Trophoblast cell (in vitro differentiated cells and primary cell): ENCODE data around the gene ADSS1.

Source experiments
- DNase-seq, 2 donors: peaks; one replicate each; pipeline ENCODE4 v3.0.0-alpha.2; 2016
- H2AFZ ChIP-seq: 2 replicates; pipeline ENCODE4 v1.6.1; 2013; ENCODE audit warnings: low read length, moderate library complexity, mild to moderate bottlenecking; ENCODE audit not compliant: insufficient read depth, poor library complexity
- H2AK5ac ChIP-seq: 2 replicates; pipeline ENCODE4 v1.6.1; 2013; ENCODE audit warnings: mild to moderate bottlenecking, low read length
- H2BK120ac ChIP-seq: 2 replicates; pipeline ENCODE4 v1.6.1; 2013; ENCODE audit warnings: low read length, mild to moderate bottlenecking, moderate library complexity; ENCODE audit not compliant: insufficient read depth, poor library complexity
- H2BK12ac ChIP-seq: 2 replicates; pipeline ENCODE4 v1.6.1; 2013; ENCODE audit warnings: mild to moderate bottlenecking, low read length, moderate library complexity
- H2BK5ac ChIP-seq: 2 replicates; pipeline ENCODE4 v1.6.1; 2013; ENCODE audit warnings: low read length, low read depth, moderate library complexity, mild to moderate bottlenecking; ENCODE audit not compliant: poor library complexity
- H3K14ac ChIP-seq: 2 replicates; pipeline ENCODE4 v1.6.1; 2013; ENCODE audit warnings: mild to moderate bottlenecking, low read length
- H3K18ac ChIP-seq: 2 replicates; pipeline ENCODE4 v1.6.1; 2013; ENCODE audit warnings: mild to moderate bottlenecking, low read length
- H3K23ac ChIP-seq: 2 replicates; pipeline ENCODE4 v1.6.1; 2013; ENCODE audit warnings: low read length
- H3K27ac ChIP-seq: 2 replicates; pipeline ENCODE4 v1.5.1; 2013; ENCODE audit warnings: low read depth, mild to moderate bottlenecking, inconsistent platforms, low read length, moderate library complexity
- H3K27me3 ChIP-seq: 2 replicates; pipeline ENCODE4 v1.6.1; 2013; ENCODE audit warnings: inconsistent platforms, mild to moderate bottlenecking, low read length, moderate library complexity; ENCODE audit not compliant: insufficient read depth
- H3K36me3 ChIP-seq, 2 experiments: 1 replicate in 1 of 2; 2 replicates in 1 of 2; pipeline ENCODE4 v1.6.1; 2013; ENCODE audit warnings: low read length in 2 of 2, mild to moderate bottlenecking in 2 of 2, moderate library complexity in 1 of 2; ENCODE audit not compliant: insufficient read depth in 2 of 2, control insufficient read depth in 1 of 2
- H3K4ac ChIP-seq: 2 replicates; pipeline ENCODE4 v1.6.1; 2013; ENCODE audit warnings: low read depth, mild to moderate bottlenecking, low read length, moderate library complexity
- H3K4me1 ChIP-seq, 2 experiments: 1 replicate in 1 of 2; 2 replicates in 1 of 2; pipeline ENCODE4 v1.6.1; 2013; ENCODE audit warnings: low read length in 2 of 2, mild to moderate bottlenecking in 2 of 2, moderate library complexity in 1 of 2; ENCODE audit not compliant: insufficient read depth in 2 of 2, control insufficient read depth in 1 of 2
- H3K4me2 ChIP-seq: 2 replicates; pipeline ENCODE4 v1.6.1; 2013; ENCODE audit warnings: inconsistent platforms, mild to moderate bottlenecking, low read length, moderate library complexity
- H3K4me3 ChIP-seq: 2 replicates; pipeline ENCODE4 v1.5.1; 2013; ENCODE audit warnings: mild to moderate bottlenecking, low read depth, low read length, inconsistent platforms
- H3K79me1 ChIP-seq: one replicate; pipeline ENCODE4 v1.6.1; 2013; ENCODE audit warnings: low read length
- H3K79me2 ChIP-seq: 2 replicates; pipeline ENCODE4 v1.6.1; 2013; ENCODE audit warnings: low read length, mild to moderate bottlenecking; ENCODE audit not compliant: control insufficient read depth, insufficient read depth, poor library complexity
- H3K9ac ChIP-seq: 2 replicates; pipeline ENCODE4 v1.6.1; 2013; ENCODE audit warnings: mild to moderate bottlenecking, low read length
- H3K9me3 ChIP-seq: 2 replicates; pipeline ENCODE4 v1.6.1; 2013; ENCODE audit warnings: low read depth, mild to moderate bottlenecking, control low read depth, inconsistent platforms, low read length; ENCODE audit not compliant: insufficient read depth
- H4K12ac ChIP-seq: 2 replicates; pipeline ENCODE4 v1.6.1; 2013; ENCODE audit warnings: low read depth, mild to moderate bottlenecking, low read length, moderate library complexity
- H4K8ac ChIP-seq: 2 replicates; pipeline ENCODE4 v1.6.1; 2013; ENCODE audit warnings: low read depth, mild to moderate bottlenecking, low read length, moderate library complexity
- H4K91ac ChIP-seq: one replicate; pipeline ENCODE4 v1.6.1; 2013; ENCODE audit warnings: low read depth, mild to moderate bottlenecking, low read length, moderate library complexity
- WGBS: extraction: QIAGEN DNeasy Blood & Tissue Kit; methylation state at CpG from one replicate; pipeline ENCODE4 v1.1.7; 2013; ENCODE audit warnings: missing lambda C conversion rate; ENCODE audit not compliant: insufficient read length, insufficient coverage; ENCODE audit errors: extremely low coverage; 5-methylcytosine and 5-hydroxymethylcytosine counted together

ADSS1 gene

DNA sequence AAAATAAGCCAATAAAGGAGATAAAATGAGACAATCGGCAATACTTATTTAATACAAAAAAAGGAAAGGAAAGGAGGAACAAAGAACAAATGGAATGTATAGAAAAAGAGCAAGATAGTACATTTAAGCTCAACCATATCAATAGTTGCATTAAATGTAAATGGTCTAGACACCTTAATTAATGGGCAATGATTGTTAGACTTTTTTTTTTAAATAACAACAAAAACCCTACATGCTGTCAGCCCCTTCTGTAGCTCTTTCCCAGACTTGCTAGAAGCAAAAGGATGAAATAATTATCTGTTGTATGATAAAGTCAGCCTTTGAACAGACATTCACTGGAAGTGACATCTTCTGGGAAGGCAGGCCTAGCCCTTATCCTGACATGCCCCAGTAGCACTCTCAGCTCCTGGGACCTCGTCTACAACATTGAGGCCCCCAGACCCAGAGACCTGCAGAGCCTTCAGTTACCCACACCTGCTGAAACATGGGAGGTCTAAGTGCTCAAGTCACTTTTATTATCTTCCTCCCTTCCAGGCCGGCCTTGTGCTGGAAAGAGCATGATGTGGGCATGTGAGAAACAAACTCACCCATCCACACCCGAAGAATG lies 42.3 kb downstream of the ADSS1 start:
- Histone ChIP-seq H4K12ac (no peak overlapping the region), H3K79me1 (peaks cover 7% of the 10 kb centered on the region), H3K4me3 (no peak overlapping the region), H2BK12ac (no peak overlapping the region), H2AFZ (no peak overlapping the region), H3K4me2 (no peak overlapping the region), H2BK5ac (no peak overlapping the region), H3K4ac (no peak overlapping the region), H3K14ac (no peak overlapping the region), H3K27me3 (no peaks in the 10 kb centered on the region), H3K79me2 (no peaks in the 10 kb centered on the region), H3K27ac (peak overlapping the region; percentile 28), H2AK5ac (no peak overlapping the region), H3K18ac (no peak overlapping the region), H3K9ac (no peak overlapping the region), H3K4me1 (peaks cover 15% of the 10 kb centered on the region in 2 experiments), H3K23ac (no peak overlapping the region), H4K8ac (no peak overlapping the region), H4K91ac (peak overlapping the region; percentile 36), H3K36me3 (peaks cover 16 to 20% of the 10 kb centered on the region in 2 experiments), H3K9me3 (peaks cover 2% of the 10 kb centered on the region), H2BK120ac (no peak overlapping the region)
- DNase-seq: no peak
- WGBS: no CpG with 5 or more reads among the region's 4 CpGs

DNA sequence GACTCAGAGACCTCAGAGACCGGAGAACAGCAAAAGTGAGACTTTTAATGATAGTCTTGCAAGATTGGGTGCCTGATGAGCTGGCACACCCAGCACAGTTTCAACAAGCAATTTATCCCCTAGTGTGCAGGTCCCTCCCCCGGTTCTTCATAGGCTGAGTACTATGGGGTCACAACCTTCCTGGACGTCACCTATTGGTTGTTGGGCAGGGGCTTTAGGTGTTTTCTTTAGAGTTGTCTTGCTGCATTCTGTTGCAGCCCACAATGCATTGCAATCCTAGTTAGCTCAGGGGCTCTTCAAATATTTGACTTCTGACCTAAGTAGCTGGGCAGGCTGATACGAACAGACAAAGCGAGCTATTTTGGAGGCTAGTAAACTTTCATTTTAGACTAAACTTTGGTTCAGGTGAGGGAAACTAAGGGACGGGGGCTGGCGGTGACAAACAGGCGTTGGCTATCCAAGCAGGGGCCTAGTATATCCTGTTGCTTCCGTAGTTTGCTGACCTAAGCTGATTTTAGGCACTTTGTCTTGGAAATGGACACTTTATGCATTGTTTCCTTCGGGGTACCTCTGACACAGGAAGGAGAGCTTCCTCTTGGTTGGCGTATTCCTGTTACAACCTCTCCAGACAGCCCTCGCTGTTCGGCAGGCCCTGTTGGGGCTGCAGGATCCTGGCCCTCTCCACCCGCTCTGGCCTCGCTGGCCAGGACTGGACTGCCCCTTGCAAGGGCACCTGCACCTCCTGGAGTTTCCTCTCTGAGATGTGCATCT lies 43.0 kb downstream of the ADSS1 start:
- Histone ChIP-seq H3K14ac (peak overlapping the region; percentile 69), H2AK5ac (no peak overlapping the region), H3K27me3 (no peaks in the 10 kb centered on the region), H3K27ac (peak overlapping the region; percentile 82), H3K4me2 (no peak overlapping the region), H3K36me3 (peaks cover 23 to 27% of the 10 kb centered on the region in 2 experiments), H2BK5ac (peak overlapping the region; percentile 45), H3K79me2 (no peaks in the 10 kb centered on the region), H2AFZ (no peak overlapping the region), H2BK120ac (peak overlapping the region; percentile 34), H3K18ac (peak overlapping the region; percentile 22), H3K9ac (no peak overlapping the region), H3K79me1 (peaks cover 7% of the 10 kb centered on the region), H3K4me3 (no peak overlapping the region), H4K91ac (peak overlapping the region; percentile 91), H3K23ac (no peak overlapping the region), H4K8ac (peak overlapping the region; percentile 33), H3K4me1 (peaks cover 15% of the 10 kb centered on the region in 2 experiments), H3K4ac (no peak overlapping the region), H4K12ac (no peak overlapping the region), H2BK12ac (peak overlapping the region; percentile 37), H3K9me3 (peaks cover 2% of the 10 kb centered on the region)
- peak; percentile 59 to 82 for DNase-seq
- no CpG with 5 or more reads among the region's 15 CpGs for WGBS

DNA sequence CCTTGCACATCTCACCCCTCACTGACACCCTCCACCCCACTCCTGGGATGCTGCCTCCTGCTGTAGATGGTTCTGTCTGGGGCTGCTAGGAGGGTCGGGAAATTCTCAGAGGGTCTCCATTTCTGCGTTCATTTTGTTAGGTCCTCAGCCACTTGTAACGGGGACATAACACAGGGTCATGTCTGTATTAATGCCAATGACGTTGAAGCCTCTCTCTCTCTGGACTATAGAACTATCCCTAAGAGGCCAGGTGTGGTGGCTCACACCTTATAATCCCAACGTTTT lies 43.5 kb downstream of the ADSS1 start:
- Histone ChIP-seq H2BK12ac (peak overlapping the region; percentile 37), H3K4me1 (peaks cover 15% of the 10 kb centered on the region in 2 experiments), H2BK120ac (peak overlapping the region; percentile 34), H3K79me1 (peaks cover 7% of the 10 kb centered on the region), H3K9ac (no peak overlapping the region), H3K79me2 (no peaks in the 10 kb centered on the region), H3K4ac (no peak overlapping the region), H3K23ac (no peak overlapping the region), H3K9me3 (peaks cover 2% of the 10 kb centered on the region), H3K4me2 (no peak overlapping the region), H3K4me3 (no peak overlapping the region), H2AFZ (no peak overlapping the region), H4K8ac (peak overlapping the region; percentile 33), H3K27me3 (no peaks in the 10 kb centered on the region), H4K12ac (no peak overlapping the region), H2BK5ac (peak overlapping the region; percentile 45), H3K18ac (peak overlapping the region; percentile 22), H4K91ac (peak overlapping the region; percentile 91), H3K27ac (peak overlapping the region; percentile 82), H3K36me3 (peaks cover 27 to 32% of the 10 kb centered on the region in 2 experiments), H3K14ac (peak overlapping the region; percentile 69), H2AK5ac (no peak overlapping the region)
- no CpG with 5 or more reads among the region's 5 CpGs for WGBS
- no peak for DNase-seq

DNA sequence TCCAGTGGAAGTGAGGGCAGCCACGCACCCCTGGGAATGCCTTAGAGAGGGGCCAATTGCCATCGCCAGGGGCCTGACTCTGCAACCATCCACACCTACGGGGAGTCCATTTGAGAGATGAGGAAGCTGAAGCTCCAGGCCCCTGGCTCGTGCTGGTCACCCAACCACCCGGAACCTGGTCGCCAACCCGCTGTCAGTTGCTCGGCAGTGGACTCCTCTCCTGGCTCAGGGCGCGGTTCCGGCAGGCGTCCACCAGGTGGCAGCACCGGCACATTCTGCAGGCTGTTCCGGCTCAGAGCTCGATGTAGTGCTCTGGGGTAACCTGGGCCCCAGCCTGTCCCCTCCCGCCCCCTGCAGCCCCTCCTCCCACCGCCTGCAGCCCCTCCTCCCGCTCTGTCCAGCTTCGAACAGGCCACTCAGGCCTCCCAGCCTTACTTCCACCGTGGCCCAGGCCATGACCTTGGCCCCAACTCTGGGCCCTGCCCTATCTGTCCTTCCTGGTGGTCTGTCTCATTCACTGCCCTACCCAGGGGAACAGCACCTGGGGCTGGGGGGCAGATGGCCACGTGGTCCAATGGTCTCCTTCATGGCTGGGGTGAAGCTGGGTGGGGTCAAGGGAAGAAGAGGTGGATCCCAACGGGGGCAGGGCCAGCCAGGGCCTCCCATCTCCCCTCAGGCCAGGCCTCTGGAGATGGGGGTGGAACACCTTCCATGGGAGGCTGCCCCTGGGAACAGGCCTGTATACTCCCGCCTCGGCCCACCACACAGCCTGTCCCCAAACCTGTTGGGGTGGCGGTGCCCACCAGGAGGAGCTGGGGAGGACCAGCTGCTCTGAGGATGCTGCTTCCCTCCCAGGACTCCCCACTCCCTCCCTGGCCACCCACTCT lies 44.7 kb downstream of the ADSS1 start:
- Histone ChIP-seq H3K79me1 (peaks cover 7% of the 10 kb centered on the region), H2BK12ac (no peak overlapping the region), H2AFZ (no peak overlapping the region), H3K36me3 (peaks cover 38 to 43% of the 10 kb centered on the region in 2 experiments), H3K27ac (no peak overlapping the region), H2BK120ac (no peak overlapping the region), H4K8ac (peak overlapping the region; percentile 3), H3K4ac (no peak overlapping the region), H3K23ac (no peak overlapping the region), H2AK5ac (no peak overlapping the region), H3K27me3 (no peaks in the 10 kb centered on the region), H3K4me1 (peaks cover 15% of the 10 kb centered on the region in 2 experiments), H4K91ac (peak overlapping the region; percentile 29), H3K4me2 (peak overlapping the region; percentile 9), H3K18ac (no peak overlapping the region), H2BK5ac (no peak overlapping the region), H3K9me3 (peaks cover 4% of the 10 kb centered on the region), H3K79me2 (no peaks in the 10 kb centered on the region), H3K14ac (no peak overlapping the region), H4K12ac (no peak overlapping the region), H3K4me3 (no peak overlapping the region), H3K9ac (no peak overlapping the region)
- no CpG with 5 or more reads among the region's 25 CpGs for WGBS
- DNase-seq: peak; percentile 89 to 96
